Suppressor macrophage (primary cell): ENCODE measurements around the gene FXYD7.
"Not testable (repeated sequence)": the region's sequence is repeated elsewhere in the genome, so short reads cannot be mapped to it uniquely, and the experiment has no call there.

Experiments
- DNase-seq, 4 experiments: peaks; one replicate each; pipeline ENCODE4 v3.0.0-alpha.2; 2020 to 2022
- total RNA-seq, 17 experiments: gene quantifications; one replicate each; lab custom pipeline; 2026; ENCODE audit warnings: mixed read lengths in 6 of 17, inconsistent platforms in 3 of 17; lab: John Stamatoyannopoulos, UW

FXYD7 gene
- total RNA-seq = 0 to 0.22 (median 0) reads per million in 17 experiments

- no peak for DNase-seq
Measured at GRCh38 chr19:35143231-35143715, at the start of gene FXYD7. Gene FXYD7 (plus strand): TSS chr19:35143255. CDS start chr19:35143334, 79 bp downstream.

- no peak for DNase-seq
Measured at GRCh38 chr19:35093430-35093829, 49.6 kb upstream of the FXYD7 start.

GRCh38 chr19:35093941-35094647, 49.0 kb upstream of the FXYD7 start:
- no peak for DNase-seq

GRCh38 chr19:35094656-35095055, 48.4 kb upstream of the FXYD7 start:
- DNase-seq = no peak

- no peak for DNase-seq
Measured at GRCh38 chr19:35095667-35096368, 47.2 kb upstream of the FXYD7 start.

- DNase-seq = no peak
Measured at GRCh38 chr19:35098413-35099049, 44.5 kb upstream of the FXYD7 start.

- no peak for DNase-seq
Measured at GRCh38 chr19:35099155-35099896, 43.7 kb upstream of the FXYD7 start.

- no peak for DNase-seq
Measured at GRCh38 chr19:35099897-35100275, 43.2 kb upstream of the FXYD7 start.

- DNase-seq = no peak
Measured at GRCh38 chr19:35100588-35101533, 42.2 kb upstream of the FXYD7 start.

GRCh38 chr19:35101949-35102348, 41.1 kb upstream of the FXYD7 start:
- DNase-seq = not testable (repeated sequence)

- DNase-seq = not testable (repeated sequence)
Measured at GRCh38 chr19:35103614-35104013, 39.4 kb upstream of the FXYD7 start.

GRCh38 chr19:35104361-35104760, 38.7 kb upstream of the FXYD7 start:
- no peak for DNase-seq

- no peak for DNase-seq
Measured at GRCh38 chr19:35105047-35105410, 38.0 kb upstream of the FXYD7 start.

GRCh38 chr19:35105411-35106290, 37.4 kb upstream of the FXYD7 start:
- no peak for DNase-seq

- DNase-seq = no peak
Measured at GRCh38 chr19:35106291-35106583, 36.8 kb upstream of the FXYD7 start.

- no peak for DNase-seq
Measured at GRCh38 chr19:35106898-35107541, 36.0 kb upstream of the FXYD7 start.

GRCh38 chr19:35107545-35107944, 35.5 kb upstream of the FXYD7 start:
- DNase-seq = peak; percentile 50 to 75 (median 68)

GRCh38 chr19:35108730-35109129, 34.3 kb upstream of the FXYD7 start:
- no peak for DNase-seq

- DNase-seq = no peak
Measured at GRCh38 chr19:35109395-35110112, 33.5 kb upstream of the FXYD7 start.

GRCh38 chr19:35110974-35111373, 32.1 kb upstream of the FXYD7 start:
- no peak for DNase-seq
